ELF-1 (cell line): ENCODE measurements around the gene CTR9.

Experiments used
- DNase-seq: peaks from one replicate; pipeline ENCODE4 v3.0.0-alpha.2; 2016; ENCODE audit warnings: low read depth, low spot score

Gene CTR9

DNA sequence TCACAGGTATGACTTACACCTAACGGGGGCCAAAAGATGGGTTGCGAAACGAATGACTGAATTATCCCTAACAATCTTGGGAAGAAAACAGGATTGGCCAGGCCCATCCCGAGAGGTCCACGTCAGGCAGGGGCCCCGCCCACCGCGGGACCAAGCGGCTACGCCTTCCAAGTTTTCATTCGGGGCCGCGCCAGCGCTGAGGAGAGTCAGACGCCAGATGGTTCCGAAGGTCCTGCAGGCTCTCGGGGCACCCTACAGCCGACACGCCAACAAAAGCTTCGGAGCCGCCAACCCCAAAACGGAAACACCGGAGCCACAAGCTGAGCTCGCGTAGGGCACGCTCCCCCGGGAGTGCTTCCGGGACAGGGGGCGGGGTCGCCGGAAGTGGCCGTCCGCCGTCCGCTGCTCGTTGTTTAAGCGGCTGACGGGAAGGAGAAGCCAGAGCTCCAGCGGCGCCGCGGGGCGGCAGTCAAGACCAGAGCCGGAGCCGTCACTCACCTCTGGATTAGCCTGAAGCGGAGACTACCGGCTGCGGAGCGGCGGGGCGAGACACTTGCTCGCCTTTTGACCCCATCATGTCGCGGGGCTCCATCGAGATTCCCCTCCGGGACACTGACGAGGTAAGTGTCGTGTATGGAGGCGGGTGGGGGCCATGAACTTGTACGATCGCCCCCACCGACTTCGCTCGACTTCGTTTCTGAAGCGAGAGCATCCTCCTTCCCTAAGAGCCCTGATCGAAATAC, at the start of gene CTR9:
TSS of gene CTR9 (plus strand) at position 409 of the 743 bp plus-strand sequence. CDS start at position 576, 167 bp downstream.
- peak; percentile 98 for DNase-seq

DNA sequence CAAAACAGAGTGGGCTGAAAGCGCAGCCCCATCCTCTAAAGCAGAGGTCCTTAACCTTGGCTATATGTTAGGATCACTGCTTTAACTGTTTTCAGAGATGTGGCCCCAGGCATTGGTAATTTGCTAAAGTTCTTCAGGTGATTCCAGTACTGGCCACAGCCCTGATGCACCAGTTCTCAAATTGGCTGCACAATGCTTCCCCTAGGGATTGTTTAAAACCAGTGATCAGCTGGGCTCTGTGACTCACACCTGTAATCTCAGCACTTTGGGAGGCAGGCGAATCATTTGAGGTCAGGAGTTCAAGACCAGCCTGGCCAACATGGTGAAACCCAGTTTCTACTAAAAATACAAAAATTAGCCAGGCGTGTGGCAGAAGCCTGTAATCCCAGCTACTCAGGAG, 49.1 kb upstream of the CTR9 start:
- peak; percentile 6 for DNase-seq

DNA sequence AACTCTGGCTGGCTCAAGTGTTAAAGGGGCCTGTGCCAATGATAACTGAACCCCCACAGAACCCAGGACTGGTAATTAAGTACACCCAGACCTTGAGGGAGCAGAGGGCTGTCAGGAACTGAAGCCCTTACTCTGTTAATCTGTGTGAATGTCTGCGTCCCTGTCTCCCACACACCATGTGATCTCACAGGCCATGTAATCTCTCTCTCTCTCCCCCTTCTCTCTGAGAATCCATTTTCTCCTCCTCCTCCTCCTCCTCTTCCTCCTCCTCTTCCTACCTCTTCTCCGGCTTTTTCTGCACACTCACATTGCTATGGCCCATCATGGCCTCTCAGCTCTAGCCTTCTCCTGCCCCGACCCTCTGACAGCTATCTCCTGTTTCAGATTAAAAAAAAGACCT, 42.9 kb upstream of the CTR9 start:
- DNase-seq: no peak

- DNase-seq: no peak
Observed at GRCh38 chr11:10709299-10710086, 41.6 kb upstream of the CTR9 start.

- no peak for DNase-seq
Observed at GRCh38 chr11:10715571-10715970, 35.5 kb upstream of the CTR9 start.

DNA sequence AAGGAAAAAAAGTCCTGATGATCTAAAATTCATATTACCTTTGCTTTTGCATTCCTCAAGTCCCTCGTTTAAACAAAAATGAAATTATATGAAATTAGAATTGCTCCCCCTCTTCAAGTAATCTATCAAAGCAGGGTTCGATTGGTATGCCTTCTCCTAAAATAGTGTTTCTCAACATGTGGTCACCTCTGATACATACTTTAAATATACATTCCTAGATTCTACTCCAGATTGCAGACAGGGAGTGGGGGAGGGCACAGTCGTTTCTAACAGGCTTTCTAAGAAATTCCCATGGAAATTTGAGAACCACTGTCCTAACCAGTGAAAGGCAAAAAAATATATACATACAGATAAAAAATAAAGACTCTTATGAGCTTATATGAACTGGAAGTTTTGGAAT, 34.9 kb upstream of the CTR9 start:
- DNase-seq: no peak

DNA sequence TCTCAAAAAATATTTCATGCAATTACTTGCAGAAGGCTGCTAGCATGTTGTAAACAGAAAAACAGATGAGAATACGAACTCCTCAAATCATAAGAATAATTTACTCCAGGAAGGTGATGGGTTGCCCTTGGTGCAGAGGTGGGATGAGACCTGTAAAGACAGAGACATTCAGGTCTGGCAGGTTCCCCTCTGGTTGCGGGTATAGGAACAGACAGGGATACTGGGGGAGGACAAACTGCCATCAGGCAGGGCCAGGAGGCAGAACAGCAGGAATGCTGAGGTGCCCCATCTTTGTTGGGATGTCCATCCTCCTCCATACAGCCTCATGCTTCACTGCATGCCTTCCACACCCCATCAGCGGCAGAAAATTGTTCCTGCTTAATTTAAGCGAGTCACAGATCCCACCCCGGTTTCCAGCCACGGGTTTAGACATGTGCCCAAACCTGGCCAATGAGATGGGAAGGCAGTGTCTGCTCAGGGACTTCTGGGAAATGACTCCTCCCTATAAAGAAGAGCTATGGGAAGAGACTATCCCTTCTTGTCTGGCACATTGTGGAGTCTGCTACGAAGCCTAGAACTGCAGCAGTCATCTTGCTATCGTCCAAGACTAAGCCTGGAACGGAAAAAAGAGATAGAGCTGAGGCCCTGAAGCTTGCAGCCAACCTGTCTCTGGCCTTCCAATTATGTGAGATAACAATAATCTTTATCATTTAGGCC, 34.3 kb upstream of the CTR9 start:
- DNase-seq: no peak

DNA sequence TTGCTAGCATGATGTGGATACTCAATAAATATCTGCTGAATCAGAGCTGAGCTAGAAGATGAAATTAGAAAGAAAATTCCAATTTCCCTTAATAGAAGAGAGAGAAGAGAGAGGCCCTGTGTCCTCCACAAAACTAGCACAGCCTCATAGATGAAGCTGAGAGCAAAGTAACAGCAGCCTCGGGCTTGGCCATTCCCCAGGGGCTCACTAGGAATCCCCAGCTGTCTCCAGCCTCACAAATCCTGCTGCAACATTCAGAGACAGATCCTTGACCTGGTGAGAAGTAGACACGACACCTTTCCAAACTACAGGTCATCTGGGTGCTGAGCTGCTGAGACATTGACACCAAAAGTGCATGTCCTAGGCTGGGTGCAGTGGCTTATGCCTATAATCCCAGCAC, 31.4 kb upstream of the CTR9 start:
- no peak for DNase-seq

DNA sequence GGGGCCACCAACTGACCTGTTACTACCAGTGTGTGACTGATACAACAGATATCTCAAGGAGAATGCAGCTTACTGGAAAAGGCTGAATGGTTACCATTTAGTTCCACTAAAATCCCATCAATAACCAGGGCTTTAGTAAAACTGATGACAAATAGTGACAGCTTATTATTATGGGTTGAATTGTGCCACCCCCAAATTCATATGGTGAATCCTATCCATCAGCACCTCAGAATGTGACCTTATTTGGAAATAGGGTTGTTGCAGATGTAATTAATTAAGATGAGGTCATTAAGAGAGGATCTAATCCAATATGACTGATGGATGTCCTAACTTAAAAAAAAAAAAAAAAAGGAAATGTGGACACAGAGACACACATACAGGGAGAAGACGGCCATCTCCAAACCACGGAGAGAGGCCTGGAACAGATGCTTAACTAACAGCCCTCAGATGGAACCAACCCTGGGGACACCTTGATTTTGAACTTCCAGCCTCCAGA, 30.1 kb upstream of the CTR9 start:
- DNase-seq: no peak

DNA sequence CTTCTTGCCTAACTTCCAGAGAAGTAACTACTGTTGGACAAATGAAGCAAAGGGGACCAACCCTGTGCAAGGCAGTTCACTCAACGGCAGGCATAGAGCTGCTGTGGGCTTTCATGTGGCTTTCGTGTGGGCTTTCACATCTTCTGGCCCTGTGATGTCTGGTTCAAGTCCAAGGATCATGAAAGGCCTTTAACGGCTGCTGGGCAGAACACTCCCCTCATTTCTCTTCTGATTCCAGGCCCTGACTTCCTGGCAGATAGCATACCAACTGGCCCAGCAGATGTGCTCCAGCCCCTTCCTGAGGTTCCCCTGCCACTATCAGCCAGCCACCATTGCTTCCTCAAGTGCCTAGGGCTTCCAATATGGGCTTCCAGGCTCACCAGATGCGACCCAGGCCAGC, 28.7 kb upstream of the CTR9 start:
- no peak for DNase-seq

- no peak for DNase-seq
Observed at GRCh38 chr11:10725114-10725906, 25.7 kb upstream of the CTR9 start.

- DNase-seq: no peak
Observed at GRCh38 chr11:10725907-10726253, 25.2 kb upstream of the CTR9 start.

DNA sequence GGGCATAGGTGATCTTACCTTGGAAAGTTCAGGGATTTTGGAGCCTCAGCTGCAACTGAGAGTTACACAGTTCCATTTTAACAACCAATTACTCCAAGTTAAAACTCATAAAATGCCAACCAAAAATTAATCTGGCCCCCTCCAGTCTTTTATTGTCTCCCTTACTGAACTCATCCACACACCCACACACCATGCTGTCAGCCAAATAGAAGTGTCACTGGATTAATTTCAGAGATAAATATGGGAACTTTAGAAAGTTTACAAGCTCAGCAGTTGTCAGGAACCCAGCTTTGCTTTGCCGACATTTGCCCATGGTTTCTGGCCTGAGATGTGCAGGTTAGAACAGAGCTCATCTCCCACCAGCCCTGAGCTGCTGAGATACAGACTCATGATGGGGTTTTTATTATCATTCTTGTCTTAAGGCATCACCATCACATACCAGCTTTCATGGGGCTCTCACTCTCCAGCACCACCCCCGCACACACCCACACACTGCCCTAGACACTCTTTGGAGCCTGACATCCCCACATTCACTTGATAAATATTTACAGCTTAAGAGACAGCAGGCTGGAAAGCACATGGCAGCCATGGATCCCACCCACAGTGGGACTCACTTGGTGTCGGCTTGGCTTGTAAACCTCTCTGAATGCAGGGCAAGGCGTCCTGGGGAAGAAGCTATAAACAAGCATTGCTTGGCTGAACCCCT, 23.7 kb upstream of the CTR9 start:
- no peak for DNase-seq

- no peak for DNase-seq
Observed at GRCh38 chr11:10728154-10728553, 22.9 kb upstream of the CTR9 start.

GRCh38 chr11:10728789-10729472, 22.1 kb upstream of the CTR9 start:
- peak; percentile 60 for DNase-seq

DNA sequence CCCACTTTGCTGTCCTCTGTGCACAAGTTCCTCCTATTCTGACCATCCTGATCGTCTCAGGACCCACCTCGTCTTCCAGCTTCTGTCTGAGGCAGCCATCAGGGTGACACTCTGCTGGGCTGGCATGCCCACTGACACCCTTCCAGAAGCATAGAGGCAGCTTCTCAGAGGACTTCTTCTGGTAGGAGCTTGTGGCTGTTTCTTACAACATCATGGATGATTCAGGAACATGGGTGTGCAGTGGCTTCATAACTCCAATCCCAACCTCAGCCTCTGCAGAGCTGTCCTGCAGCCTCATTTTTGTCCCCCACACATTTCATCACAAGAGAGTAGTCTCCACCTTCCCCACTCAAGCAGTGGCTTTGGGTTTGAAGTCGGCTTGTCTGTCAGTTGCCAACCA, 20.9 kb upstream of the CTR9 start:
- DNase-seq: no peak

DNA sequence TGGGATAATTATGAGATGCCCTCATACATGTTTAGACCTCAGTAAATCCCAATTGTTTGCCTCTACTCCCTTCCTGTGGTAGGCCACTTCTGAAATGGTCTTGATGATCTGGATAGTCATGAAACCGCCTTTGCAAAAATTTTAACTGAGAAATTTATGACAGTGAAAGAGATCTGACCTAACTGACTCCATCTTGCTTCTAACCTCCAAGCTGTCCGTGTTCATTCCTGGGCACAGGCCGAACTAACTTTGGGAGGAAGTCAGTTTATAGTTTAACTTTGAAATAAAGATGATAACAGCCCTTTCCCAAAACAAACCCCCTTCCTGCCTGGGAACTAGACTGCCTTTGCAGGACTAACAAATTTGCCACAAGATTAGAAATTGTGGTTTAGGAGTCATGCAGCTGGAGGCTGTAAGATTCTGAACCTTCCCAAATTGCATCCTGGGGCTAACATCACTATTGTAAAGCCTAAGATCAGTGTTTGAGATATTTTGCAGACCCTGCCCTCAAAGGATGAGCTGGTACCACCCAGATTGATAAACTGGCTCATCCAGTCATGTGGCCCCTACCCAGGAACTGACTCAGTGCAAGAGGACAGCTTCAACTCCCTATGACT, 19.9 kb upstream of the CTR9 start:
- no peak for DNase-seq

DNA sequence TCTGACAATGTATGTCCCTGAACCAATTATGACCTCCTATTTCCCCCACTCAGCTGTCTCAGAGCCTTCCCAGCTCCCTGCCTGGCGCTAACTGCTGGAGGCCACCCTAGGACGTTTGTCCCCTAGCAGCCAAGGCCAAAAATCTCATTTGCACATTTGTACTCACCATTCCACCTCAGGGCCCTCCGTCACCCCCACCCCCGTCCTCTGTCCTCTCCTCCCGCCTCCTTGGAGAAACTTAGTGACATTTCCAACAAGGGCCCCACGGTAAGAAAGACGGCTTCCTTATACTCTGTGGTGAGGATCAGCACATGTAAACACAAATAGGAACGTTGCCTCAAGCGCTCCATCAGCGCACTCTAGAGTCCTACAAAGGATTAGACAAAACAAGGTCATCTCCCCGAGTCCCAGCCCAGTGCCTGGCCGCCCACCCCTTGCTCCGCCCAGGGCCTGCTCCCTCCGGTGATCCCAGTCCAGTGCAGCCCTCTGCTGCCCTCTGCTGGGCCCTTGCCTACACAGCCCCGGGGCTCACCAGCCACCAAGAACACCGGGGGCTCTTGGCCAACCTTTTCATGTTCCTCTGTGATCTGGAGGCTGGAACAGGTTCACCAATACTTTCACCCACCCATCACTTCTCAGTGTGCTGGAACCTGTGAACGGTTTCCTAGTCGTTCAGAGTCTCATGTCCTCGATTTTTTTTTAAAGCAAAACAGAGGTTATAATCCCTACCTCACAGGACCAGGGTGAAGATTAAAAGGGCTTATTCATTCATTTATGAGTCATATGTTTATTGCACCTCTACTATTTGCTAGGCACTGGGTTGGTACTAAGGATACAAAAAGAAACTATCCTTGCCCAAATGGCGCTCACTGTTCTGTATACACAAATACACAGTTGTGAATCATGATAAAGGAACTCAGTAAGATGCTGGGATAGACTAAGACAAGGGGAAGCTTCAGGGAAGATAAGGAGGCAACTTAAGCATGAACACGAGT, 15.3 kb upstream of the CTR9 start:
- peak; percentile 97 for DNase-seq
